Loucy (cell line): ENCODE results near the gene GTPBP2.

Experiments
- H2AFZ ChIP-seq: fragments of 200-600 bp; sonication (generic); 2 replicates; pipeline ENCODE4 v1.6.0; 2016; ENCODE audit warnings: antibody characterized with exemption, mild to moderate bottlenecking, low read length, moderate library complexity
- H3F3A ChIP-seq: fragments of 200-600 bp; 2 replicates; pipeline ENCODE4 v1.6.0; 2016; ENCODE audit warnings: antibody characterized with exemption, low read depth, mild to moderate bottlenecking
- H3K27me3 ChIP-seq: fragments of 200-600 bp; sonication (generic); 2 replicates; pipeline ENCODE4 v1.6.1; 2014; ENCODE audit warnings: low read length, mild to moderate bottlenecking; ENCODE audit not compliant: insufficient read depth, poor library complexity, severe bottlenecking
- H3K36me3 ChIP-seq: fragments of 200-600 bp; sonication (generic); 2 replicates; pipeline ENCODE4 v1.6.1; 2016; ENCODE audit warnings: low read length; ENCODE audit not compliant: insufficient read depth
- H3K4me1 ChIP-seq: fragments of 200-600 bp; sonication (generic); 2 replicates; pipeline ENCODE4 v1.5.1; 2014; ENCODE audit warnings: low read length, mild to moderate bottlenecking; ENCODE audit not compliant: insufficient read depth, poor library complexity, severe bottlenecking
- H3K4me2 ChIP-seq: fragments of 200-600 bp; sonication (generic); 2 replicates; pipeline ENCODE4 v1.6.0; 2014; ENCODE audit warnings: antibody characterized with exemption, low read length, low read depth, mild to moderate bottlenecking; ENCODE audit not compliant: poor library complexity, severe bottlenecking
- H3K4me3 ChIP-seq: fragments of 200-600 bp; sonication (generic); 2 replicates; pipeline ENCODE4 v1.5.1; 2014; ENCODE audit warnings: low read length, mild to moderate bottlenecking, mixed read lengths; ENCODE audit not compliant: poor library complexity, severe bottlenecking
- H3K79me2 ChIP-seq: fragments of 200-600 bp; sonication (generic); 2 replicates; pipeline ENCODE4 v1.6.1; 2014; ENCODE audit warnings: low read length; ENCODE audit not compliant: insufficient read depth
- H3K9ac ChIP-seq: fragments of 200-600 bp; sonication (generic); 2 replicates; pipeline ENCODE4 v1.6.0; 2014; ENCODE audit warnings: mild to moderate bottlenecking, low read depth, low read length, moderate library complexity; ENCODE audit not compliant: poor library complexity, severe bottlenecking
- H3K9me2 ChIP-seq: fragments of 200-600 bp; sonication (generic); replicated peaks from 2 replicates; pipeline ENCODE4 v1.6.1; 2016; ENCODE audit warnings: low read depth, low read length, mixed read lengths
- H3K9me3 ChIP-seq: fragments of 200-600 bp; sonication (generic); 2 replicates; pipeline ENCODE4 v1.6.1; 2014; ENCODE audit warnings: mild to moderate bottlenecking, antibody characterized with exemption, low read length, low read depth; ENCODE audit not compliant: insufficient read depth
- H4K20me1 ChIP-seq: fragments of 200-600 bp; sonication (generic); 2 replicates; pipeline ENCODE4 v1.6.0; 2014; ENCODE audit warnings: antibody characterized with exemption, low read length, mild to moderate bottlenecking; ENCODE audit not compliant: insufficient read depth, poor library complexity, severe bottlenecking
- CTCF ChIP-seq: fragments of 200-600 bp; sonication (generic); conservative IDR thresholded peaks from 2 replicates; pipeline ENCODE4 v1.5.1; 2014; ENCODE audit warnings: mild to moderate bottlenecking, antibody characterized with exemption, low read length
- EZH2phosphoT487 ChIP-seq: fragments of 200-600 bp; IDR thresholded peaks from 2 replicates; pipeline ENCODE4 v1.6.1; 2018; ENCODE audit warnings: antibody characterized with exemption, mild to moderate bottlenecking, moderate library complexity, borderline replicate concordance

GTPBP2 gene

GRCh38 chr6:43676962-43677606, 48.0 kb upstream of the GTPBP2 start:
- H3K9me2 ChIP-seq = no peaks in the 10 kb centered on the region
- H3K4me3 ChIP-seq = no peak overlapping the region
- H3K9me3 ChIP-seq = no peaks in the 10 kb centered on the region
- H3K27me3 ChIP-seq = no peaks in the 10 kb centered on the region
- no peak overlapping the region for H3K9ac ChIP-seq
- no peaks in the 10 kb centered on the region for H3F3A ChIP-seq
- peaks cover 82% of the 10 kb centered on the region; the same call in 1 of the 2 replicates for H3K36me3 ChIP-seq
- H3K79me2 ChIP-seq = peaks cover 13% of the 10 kb centered on the region; the same call in 1 of the 2 replicates
- no peak overlapping the region for H3K4me2 ChIP-seq
- no peaks in the 10 kb centered on the region for H3K4me1 ChIP-seq
- no peak overlapping the region for H2AFZ ChIP-seq
- no peaks in the 10 kb centered on the region for H4K20me1 ChIP-seq
- TF ChIP-seq EZH2phosphoT487 = no peak
- TF ChIP-seq CTCF = no peak

- Histone ChIP-seq H3K79me2 (no peaks in the 10 kb centered on the region), H3K36me3 (peaks cover 87% of the 10 kb centered on the region; the same call in 1 of the 2 replicates), H3K9me2 (no peaks in the 10 kb centered on the region), H3K9me3 (no peaks in the 10 kb centered on the region), H3K27me3 (no peaks in the 10 kb centered on the region), H3F3A (no peaks in the 10 kb centered on the region), H2AFZ (no peak overlapping the region), H3K4me1 (no peaks in the 10 kb centered on the region), H4K20me1 (no peaks in the 10 kb centered on the region), H3K9ac (no peak overlapping the region), H3K4me3 (no peak overlapping the region), H3K4me2 (no peak overlapping the region)
- TF ChIP-seq EZH2phosphoT487 (no peak), CTCF (no peak)
These were observed 45.9 kb upstream of the GTPBP2 start for GRCh38 chr6:43674921-43675320.

GRCh38 chr6:43674291-43674690, 45.2 kb upstream of the GTPBP2 start:
- H3K9me2 ChIP-seq = no peaks in the 10 kb centered on the region
- H2AFZ ChIP-seq = no peak overlapping the region
- no peaks in the 10 kb centered on the region for H4K20me1 ChIP-seq
- no peak overlapping the region for H3K4me2 ChIP-seq
- H3K79me2 ChIP-seq = no peaks in the 10 kb centered on the region
- H3K4me3 ChIP-seq = no peak overlapping the region
- no peaks in the 10 kb centered on the region for H3K27me3 ChIP-seq
- H3K36me3 ChIP-seq = peaks cover 81% of the 10 kb centered on the region; the same call in 1 of the 2 replicates
- H3F3A ChIP-seq = no peaks in the 10 kb centered on the region
- no peaks in the 10 kb centered on the region for H3K4me1 ChIP-seq
- no peak overlapping the region for H3K9ac ChIP-seq
- no peaks in the 10 kb centered on the region for H3K9me3 ChIP-seq
- TF ChIP-seq CTCF (no peak), EZH2phosphoT487 (no peak)
